Keratinocyte (primary cell): Measurements from ENCODE around the gene KRT25. TPM values are rescaled to one million over a fixed set of nuclear protein-coding genes. Genes with fewer than 3 reads are reported as not detected.
A peak's percentile ranks its signal among the peaks of the same experiment; 100 is the strongest.

Experiments
- DNase-seq: peaks from one replicate; pipeline ENCODE4 v3.0.0-alpha.2; 2011; ENCODE audit warnings: low read depth, missing footprints, low spot score
- FAIRE-seq: peaks from 2 replicates; lab custom pipeline; 2011; peaks lifted over from hg19 to GRCh38; lab: Jason Lieb, UNC
- H2AFZ ChIP-seq: 2 replicates; pipeline ENCODE4 v1.6.0; 2012; ENCODE audit warnings: low read length, control low read depth, inconsistent platforms; ENCODE audit not compliant: control insufficient read depth
- H3K27ac ChIP-seq: 2 replicates; pipeline ENCODE4 v1.5.1; 2011; ENCODE audit warnings: low read length; ENCODE audit not compliant: control insufficient read depth, insufficient read depth
- H3K27me3 ChIP-seq: 3 replicates; pipeline ENCODE4 v1.6.0; 2011; ENCODE audit warnings: low read length; ENCODE audit not compliant: control insufficient read depth, insufficient read depth; ENCODE audit errors: extremely low read depth
- H3K36me3 ChIP-seq, 2 experiments: 2 replicates in 1 of 2; 3 replicates in 1 of 2; pipeline ENCODE4 v1.5.1; 2011; ENCODE audit warnings: low read length in 2 of 2, mild to moderate bottlenecking in 1 of 2; ENCODE audit not compliant: control insufficient read depth in 2 of 2, insufficient read depth in 2 of 2; ENCODE audit errors: extremely low read depth in 1 of 2
- H3K4me1 ChIP-seq: 3 replicates; pipeline ENCODE4 v1.5.1; 2011; ENCODE audit warnings: low read length; ENCODE audit not compliant: control insufficient read depth, insufficient read depth; ENCODE audit errors: extremely low read depth
- H3K4me2 ChIP-seq: 3 replicates; pipeline ENCODE4 v1.6.0; 2011; ENCODE audit warnings: low read depth, low read length; ENCODE audit not compliant: control insufficient read depth, insufficient read depth; ENCODE audit errors: extremely low read depth
- H3K4me3 ChIP-seq, 3 experiments: fragments of 200-600 bp in 1 of 3; sonication (generic) in 1 of 3; 2 replicates in 2 of 3; 3 replicates in 1 of 3; pipeline ENCODE4 v1.5.1; 2011 to 2016; ENCODE audit warnings: low read length in 3 of 3, mild to moderate bottlenecking in 3 of 3, control low read depth in 2 of 3, inconsistent platforms in 1 of 3, low read depth in 1 of 3, mixed read lengths in 1 of 3, mixed run types in 1 of 3, moderate library complexity in 1 of 3; ENCODE audit not compliant: control insufficient read depth in 2 of 3, insufficient read depth in 2 of 3; ENCODE audit errors: extremely low read depth in 1 of 3
- H3K79me2 ChIP-seq: 2 replicates; pipeline ENCODE4 v1.6.0; 2012; ENCODE audit warnings: low read length; ENCODE audit not compliant: control insufficient read depth, insufficient read depth
- H3K9ac ChIP-seq: 3 replicates; pipeline ENCODE4 v1.6.0; 2011; ENCODE audit warnings: low read length; ENCODE audit not compliant: control insufficient read depth, insufficient read depth; ENCODE audit errors: extremely low read depth
- H3K9me1 ChIP-seq: 3 replicates; pipeline ENCODE4 v1.6.0; 2011; ENCODE audit warnings: low read length; ENCODE audit not compliant: control insufficient read depth, insufficient read depth; ENCODE audit errors: extremely low read depth
- H3K9me3 ChIP-seq: 2 replicates; pipeline ENCODE4 v1.5.1; 2012; ENCODE audit warnings: low read depth, low read length; ENCODE audit not compliant: control insufficient read depth
- H4K20me1 ChIP-seq: 3 replicates; pipeline ENCODE4 v1.6.0; 2011; ENCODE audit warnings: low read length; ENCODE audit not compliant: control insufficient read depth, insufficient read depth; ENCODE audit errors: extremely low read depth
- CTCF ChIP-seq, 3 experiments: IDR thresholded peaks in 1 of 3; conservative IDR thresholded peaks in 1 of 3; optimal IDR thresholded peaks in 1 of 3; 2 replicates in 2 of 3; 3 replicates in 1 of 3; pipeline versions ENCODE3 to v1.5.1; 2011; ENCODE audit warnings: low read length in 3 of 3, mild to moderate bottlenecking in 3 of 3, moderate library complexity in 2 of 3, control low read depth in 1 of 3, inconsistent platforms in 1 of 3; ENCODE audit not compliant: insufficient read depth in 2 of 3; ENCODE audit errors: extremely low read depth in 1 of 3
- EZH2 ChIP-seq: IDR thresholded peaks from one replicate; pipeline ENCODE4 v1.6.1; 2012; ENCODE audit warnings: inconsistent platforms, mild to moderate bottlenecking, low read length, moderate library complexity
- dilution Hi-C: fragments of 300-500 bp; cut with MboI; formaldehyde crosslinking; loops from one replicate; pipeline ENCODE4 v1.7.0; 2020; ENCODE audit warnings: low sequenced_read_pairs; ENCODE audit not compliant: extremely low pct_ligation_motif_present
- polyA plus RNA-seq, 5 experiments: library from polyadenylated mRNA; depleted of rRNA in 3 of 5; stranded (reverse) in 3 of 5; stranded (forward) in 1 of 5; unstranded in 1 of 5; fragments of >200 nt; gene quantifications; 1 replicate in 1 of 5; 2 replicates in 3 of 5; 3 replicates in 1 of 5; pipeline versions ENCODE4 v1.2.1 to v1.2.3, GENCODE V29; 2011 to 2012; ENCODE audit warnings: missing spikeins in 2 of 5, low read depth in 1 of 5, low replicate concordance in 1 of 5

KRT25 gene
- polyA plus RNA-seq, 1 donor (not counting 4 experiments of a cell fraction or from before 2014, with no cell fraction given), result not detected

GRCh38 chr17:40779181-40779909 lies 24.2 kb upstream of the KRT25 start:
- no peaks in the 10 kb centered on the region for H3K9me3 ChIP-seq
- no peak for DNase-seq
- TF ChIP-seq CTCF (optimal IDR thresholded peaks at IDR 0.05 in 1 of 3, IDR thresholded peaks at IDR 0.05 in 1 of 3, conservative IDR thresholded peaks at IDR 0.05 in 1 of 3; ENCODE audit: extremely low read depth in 1 of 3, insufficient read depth in 2 of 3, low read length in 3 of 3) (no peak), EZH2 (peak; percentile 36)
- H2AFZ ChIP-seq, result peak overlapping the region; percentile 45
- no peak overlapping the region for H3K9ac ChIP-seq
- H3K79me2 ChIP-seq, result no peaks in the 10 kb centered on the region
- peaks cover 4% of the 10 kb centered on the region for H3K27me3 ChIP-seq
- dilution Hi-C loops, result no loop called here
- FAIRE-seq, result no peak
- peak overlapping the region in 1 of 3 experiments; percentile 63 for H3K4me3 ChIP-seq
- H3K4me1 ChIP-seq, result peaks cover 4% of the 10 kb centered on the region
- H3K4me2 ChIP-seq, result peak overlapping the region; percentile 59
- H4K20me1 ChIP-seq, result no peaks in the 10 kb centered on the region
- H3K9me1 ChIP-seq, result no peaks in the 10 kb centered on the region
- no peaks in the 10 kb centered on the region for H3K36me3 ChIP-seq
- H3K27ac ChIP-seq, result no peak overlapping the region

GRCh38 chr17:40778461-40778860 lies 23.3 kb upstream of the KRT25 start:
- H3K9me1 ChIP-seq, result no peaks in the 10 kb centered on the region
- H3K9me3 ChIP-seq, result no peaks in the 10 kb centered on the region
- dilution Hi-C loops, result no loop called here
- no peak overlapping the region for H2AFZ ChIP-seq
- peaks cover 4% of the 10 kb centered on the region for H3K4me1 ChIP-seq
- peak overlapping the region; percentile 18 for H3K4me2 ChIP-seq
- no peak overlapping the region for H3K9ac ChIP-seq
- H3K4me3 ChIP-seq, result no peak overlapping the region
- DNase-seq, result no peak
- FAIRE-seq, result no peak
- no peak overlapping the region for H3K27ac ChIP-seq
- no peaks in the 10 kb centered on the region for H4K20me1 ChIP-seq
- no peaks in the 10 kb centered on the region for H3K79me2 ChIP-seq
- H3K36me3 ChIP-seq, result no peaks in the 10 kb centered on the region
- peaks cover 4% of the 10 kb centered on the region for H3K27me3 ChIP-seq
- TF ChIP-seq EZH2 (no peak), CTCF (optimal IDR thresholded peaks at IDR 0.05 in 1 of 3, IDR thresholded peaks at IDR 0.05 in 1 of 3, conservative IDR thresholded peaks at IDR 0.05 in 1 of 3; ENCODE audit: extremely low read depth in 1 of 3, insufficient read depth in 2 of 3, low read length in 3 of 3) (no peak)
